ENCODE results near the gene MSI2.

GRCh38 chr17:57213180-57213825 is 43.0 kb upstream of the MSI2 start:
- no peak for TF ChIP-seq POLR2A (IDR thresholded peaks at IDR 0.05)
- TF ChIP-seq POLR2AphosphoS5 (IDR thresholded peaks at IDR 0.05) = no peak
